Activated CD8-positive, alpha-beta T cell treated with anti-CD3 and anti-CD28 coated beads for 36 hours (primary cell): ENCODE results near the gene NFATC3. TPM values are rescaled to one million over a fixed set of nuclear protein-coding genes. Genes with fewer than 3 reads are reported as not detected.

Source experiments
- ATAC-seq: fragments of 200-7000 bp; cut with Tn5 transposase; one replicate; pipeline ENCODE4 v1.10.0; 2021; ENCODE audit warnings: mild to moderate bottlenecking, moderate library complexity
- CTCF ChIA-PET: fragments of 350-600 bp; sonication (Branson Sonifier 250); formaldehyde crosslinking; loops from one replicate; lab custom pipeline; 2021; ENCODE audit warnings: antibody characterized with exemption; lab: Charles Lee
- POLR2A ChIA-PET: fragments of 350-600 bp; sonication (Branson Sonifier 250); formaldehyde crosslinking; loops from one replicate; lab custom pipeline; 2021; ENCODE audit warnings: antibody characterized with exemption; lab: Charles Lee
- DNase-seq: peaks from one replicate; pipeline ENCODE4 v3.0.0-alpha.2; 2020
- H3K27ac Mint-ChIP-seq: one replicate; pipeline ENCODE4 v1.8.0; 2021; ENCODE audit warnings: mild to moderate bottlenecking, mixed read lengths
- H3K27me3 Mint-ChIP-seq: one replicate; pipeline ENCODE4 v1.8.0; 2021; ENCODE audit warnings: mixed read lengths
- H3K36me3 Mint-ChIP-seq: one replicate; pipeline ENCODE4 v1.8.0; 2021; ENCODE audit warnings: low read depth, mixed read lengths
- H3K4me1 Mint-ChIP-seq: one replicate; pipeline ENCODE4 v1.8.0; 2021; ENCODE audit warnings: low read depth, mixed read lengths
- H3K4me3 Mint-ChIP-seq: one replicate; pipeline ENCODE4 v1.8.0; 2021; ENCODE audit warnings: mild to moderate bottlenecking, moderate library complexity, mixed read lengths
- H3K9me3 Mint-ChIP-seq: one replicate; pipeline ENCODE4 v1.8.0; 2021; ENCODE audit warnings: mixed read lengths
- CTCF ChIP-seq: fragments of 200-600 bp; IDR thresholded peaks from one replicate; pipeline ENCODE4 v1.8.0; 2022; ENCODE audit warnings: antibody characterized with exemption, mild to moderate bottlenecking
- intact Hi-C: fragments of 100-400 bp; cut with micrococcal nuclease; formaldehyde crosslinking; loops from one replicate; pipeline ENCODE4 v1.10.0; 2022
- total RNA-seq, 2 experiments: library from RNA; stranded (reverse); gene quantifications; one replicate each; pipeline ENCODE4 v1.2.3, GENCODE V29; 2021

Gene NFATC3
- total RNA-seq, 2 experiments from 2014 or later, result 102 to 104 TPM

DNA sequence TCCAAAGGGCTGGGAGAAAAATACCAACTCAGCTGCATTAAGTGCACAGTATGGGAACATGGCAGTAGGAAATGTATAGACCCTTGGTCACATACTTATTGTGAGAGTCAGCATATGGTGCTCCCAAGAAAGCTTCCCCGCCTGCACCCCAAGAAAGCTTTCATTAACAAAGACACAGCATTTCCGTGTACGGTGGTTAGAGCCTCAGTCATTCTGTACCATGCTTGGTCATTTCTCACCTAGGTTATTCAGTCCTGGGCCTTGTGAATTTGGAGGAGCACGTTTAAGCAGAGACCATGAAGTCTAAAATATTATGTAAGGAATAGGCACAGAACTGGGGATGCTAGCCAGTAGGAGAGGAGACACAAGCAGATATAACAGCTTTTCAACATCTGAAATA is 94.7 kb downstream of the NFATC3 start:
- no peak for TF ChIP-seq CTCF
- no peak overlapping the region for H3K27ac Mint-ChIP-seq
- H3K4me3 Mint-ChIP-seq, result no peak overlapping the region
- H3K36me3 Mint-ChIP-seq, result peaks cover 60% of the 10 kb centered on the region
- ATAC-seq (no peak), DNase-seq (peak; percentile 8)
- intact Hi-C loops, result no loop called here
- H3K4me1 Mint-ChIP-seq, result peaks cover 18% of the 10 kb centered on the region
- CTCF ChIA-PET, result interaction anchor here (0.6 to 1.6 kb wide), 4 partner anchors 50 to 378 kb away, joined by 3 to 5 read pairs (median 4); no protein-coding TSS in a partner anchor
- POLR2A ChIA-PET, result no interaction called here
- no peaks in the 10 kb centered on the region for H3K27me3 Mint-ChIP-seq
- no peaks in the 10 kb centered on the region for H3K9me3 Mint-ChIP-seq

GRCh38 chr16:68183046-68183445 is 97.9 kb downstream of the NFATC3 start:
- Mint-ChIP-seq H3K4me3 (no peak overlapping the region), H3K9me3 (no peaks in the 10 kb centered on the region), H3K4me1 (peaks cover 6% of the 10 kb centered on the region), H3K36me3 (peaks cover 57% of the 10 kb centered on the region), H3K27me3 (no peaks in the 10 kb centered on the region), H3K27ac (peak overlapping the region; percentile 40)
- ChIA-PET POLR2A (no interaction called here), CTCF (interaction anchor here (0.9 kb wide), 1 partner anchor 37 kb away, joined by 3 read pairs; no protein-coding TSS in a partner anchor)
- intact Hi-C loops, result no loop called here
- no peak for TF ChIP-seq CTCF
- no peak for DNase-seq
- ATAC-seq, result no peak

DNA sequence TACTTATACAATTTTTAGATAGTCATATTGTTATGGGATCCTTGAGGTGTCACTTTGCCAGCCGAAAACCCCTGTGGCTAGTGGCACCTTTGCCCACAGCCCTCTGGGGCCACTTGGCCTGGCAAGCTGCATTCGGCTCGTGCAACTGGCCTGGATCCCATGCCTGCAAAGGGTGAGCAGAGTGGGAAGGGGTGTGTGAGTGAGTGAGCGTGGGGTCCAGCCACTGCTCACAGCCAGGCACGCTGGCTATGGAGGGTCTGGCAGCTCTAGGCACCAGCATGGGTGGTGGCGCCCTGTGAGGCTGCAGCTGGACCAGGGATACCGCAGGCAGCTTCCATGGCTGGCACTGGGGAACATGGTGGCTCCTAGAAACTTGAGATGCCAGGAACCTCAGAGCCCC is 101.7 kb downstream of the NFATC3 start:
- POLR2A ChIA-PET, result no interaction called here
- no peaks in the 10 kb centered on the region for H3K9me3 Mint-ChIP-seq
- H3K36me3 Mint-ChIP-seq, result peaks cover 47% of the 10 kb centered on the region
- H3K27me3 Mint-ChIP-seq, result no peaks in the 10 kb centered on the region
- intact Hi-C loops, result no loop called here
- H3K27ac Mint-ChIP-seq, result no peak overlapping the region
- no peak for TF ChIP-seq CTCF
- CTCF ChIA-PET, result no interaction called here
- no peak for ATAC-seq
- H3K4me3 Mint-ChIP-seq, result no peak overlapping the region
- no peaks in the 10 kb centered on the region for H3K4me1 Mint-ChIP-seq
- DNase-seq, result no peak

DNA sequence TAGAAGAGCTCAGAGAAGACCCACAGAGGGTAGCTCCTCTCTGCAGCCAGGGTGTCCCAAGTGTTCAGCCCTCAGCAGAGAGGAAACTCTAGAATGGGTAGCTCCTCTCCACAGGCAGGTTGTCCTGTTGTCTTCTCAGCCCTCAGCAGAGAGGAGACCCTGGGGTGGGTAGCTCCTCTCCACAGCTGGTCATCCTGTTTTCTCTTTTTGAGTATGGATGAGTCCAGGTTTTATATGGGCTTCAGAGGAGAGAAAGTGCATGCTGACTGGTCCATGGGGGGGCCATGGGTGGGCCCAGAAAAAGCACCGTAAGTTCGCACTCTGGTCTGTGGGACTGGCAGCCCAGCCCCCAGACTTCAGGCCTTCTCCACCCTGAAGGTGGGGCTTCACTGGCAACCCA is 102.3 kb downstream of the NFATC3 start:
- ATAC-seq (no peak), DNase-seq (no peak)
- Mint-ChIP-seq H3K9me3 (no peaks in the 10 kb centered on the region), H3K4me1 (no peaks in the 10 kb centered on the region), H3K4me3 (no peak overlapping the region), H3K36me3 (peaks cover 43% of the 10 kb centered on the region), H3K27me3 (no peaks in the 10 kb centered on the region), H3K27ac (no peak overlapping the region)
- ChIA-PET CTCF (no interaction called here), POLR2A (interaction anchor here (0.6 kb wide), 1 partner anchor 14 kb away, joined by 3 read pairs; no protein-coding TSS in a partner anchor)
- intact Hi-C loops, result no loop called here
- no peak for TF ChIP-seq CTCF

GRCh38 chr16:68188170-68188569 is 103.0 kb downstream of the NFATC3 start:
- Mint-ChIP-seq H3K4me1 (no peaks in the 10 kb centered on the region), H3K36me3 (peaks cover 40% of the 10 kb centered on the region), H3K27ac (no peak overlapping the region), H3K27me3 (no peaks in the 10 kb centered on the region), H3K9me3 (no peaks in the 10 kb centered on the region), H3K4me3 (no peak overlapping the region)
- intact Hi-C loops, result no loop called here
- DNase-seq (no peak), ATAC-seq (no peak)
- POLR2A ChIA-PET, result no interaction called here
- TF ChIP-seq CTCF, result no peak
- CTCF ChIA-PET, result no interaction called here
